ENCODE data around the gene ELSPBP1.
"Not testable (repeated sequence)": the region's sequence is repeated elsewhere in the genome, so short reads cannot be mapped to it uniquely, and the experiment has no call there.

ELSPBP1 gene

DNA sequence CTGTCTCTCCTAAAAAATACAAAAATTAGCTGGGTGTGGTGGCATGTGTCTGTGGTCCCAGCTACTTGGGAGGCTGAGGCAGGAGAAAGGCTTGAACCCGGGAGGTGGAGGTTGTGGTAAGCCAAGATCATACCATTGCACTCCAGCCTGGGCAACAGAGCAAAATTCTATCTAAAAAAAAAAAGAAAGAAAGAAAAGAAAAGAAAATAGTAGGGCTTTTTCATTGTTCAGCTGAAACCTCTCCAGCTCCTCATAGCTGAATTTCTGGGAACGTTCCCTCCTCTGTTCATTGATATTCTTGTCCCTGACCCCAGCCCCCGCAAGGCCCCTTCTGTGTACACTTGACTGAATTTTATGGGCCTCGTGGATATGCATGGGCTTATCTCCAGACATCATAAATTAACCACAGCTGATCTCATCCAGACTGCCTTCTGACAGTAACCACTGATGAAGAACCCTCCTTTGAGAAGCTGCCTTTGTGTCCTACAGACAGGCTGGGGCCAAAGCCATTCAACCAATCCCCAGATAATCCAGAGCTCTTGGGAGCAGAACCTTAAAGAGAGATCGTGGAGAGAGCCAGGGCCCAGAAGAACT is at the start of gene ELSPBP1:
ELSPBP1 (plus strand) TSS at position 424 of the 594 bp plus-strand sequence. CDS start 14,036 bp downstream, outside the sequence.
- no peak for DNase-seq (ENCODE audit: low read depth)

DNA sequence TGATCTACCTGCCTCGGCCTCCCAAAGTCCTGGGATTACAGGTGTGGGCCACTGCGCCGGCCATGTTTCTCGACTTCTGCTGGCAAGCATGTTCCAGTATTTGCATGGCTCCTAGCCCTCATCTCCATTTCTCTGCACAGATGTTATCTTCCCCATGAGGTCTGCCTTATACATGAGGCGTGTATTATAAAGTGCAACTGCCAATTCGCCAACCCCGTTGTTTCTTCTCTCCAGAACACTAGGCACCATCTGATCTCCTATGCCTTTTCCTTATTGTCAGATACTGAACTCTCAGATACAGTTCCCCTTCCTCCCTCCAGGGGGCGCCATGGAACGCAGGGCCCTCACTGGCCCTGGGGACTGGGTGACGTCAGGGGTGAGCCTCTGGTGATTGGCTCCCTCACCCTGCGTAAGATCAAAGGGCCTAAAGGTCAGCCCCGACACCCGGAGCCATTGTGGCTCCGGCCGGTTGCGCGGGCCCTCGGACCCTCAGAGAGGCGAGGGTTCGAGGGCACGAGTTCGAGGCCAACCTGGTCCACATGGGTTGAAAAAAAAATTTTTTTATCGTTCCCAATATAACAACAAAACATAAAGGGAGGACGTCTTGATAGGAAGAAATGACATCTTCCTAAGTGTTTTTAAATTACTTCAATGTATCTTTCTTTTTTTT is 44.4 kb upstream of the ELSPBP1 start:
- not testable (repeated sequence) for DNase-seq (ENCODE audit: low read depth)

- DNase-seq (ENCODE audit: low read depth), result not testable (repeated sequence)
These were observed 42.3 kb upstream of the ELSPBP1 start for GRCh38 chr19:47952132-47952531.

GRCh38 chr19:47955936-47956335 is 38.5 kb upstream of the ELSPBP1 start:
- not testable (repeated sequence) for DNase-seq (ENCODE audit: low read depth)

DNA sequence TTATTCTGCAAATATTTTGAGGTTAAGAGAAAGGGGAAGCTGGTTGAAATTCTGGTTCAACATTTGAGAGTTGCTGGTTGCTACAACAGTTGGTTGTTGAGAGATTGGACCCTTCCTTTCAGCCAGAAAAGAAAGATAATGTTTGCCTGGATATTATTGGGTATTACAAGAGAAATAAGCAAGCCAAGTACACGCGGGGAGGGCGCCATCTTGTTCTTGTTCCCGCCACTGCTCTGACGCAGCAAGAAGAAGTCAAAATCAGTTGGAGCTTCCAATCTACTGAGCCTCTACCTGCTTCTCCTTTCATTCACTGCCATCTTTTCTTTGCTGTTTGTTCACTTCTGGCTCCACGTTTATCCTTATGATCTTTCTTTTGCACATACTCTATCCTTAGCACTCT is 20.9 kb upstream of the ELSPBP1 start:
- no peak for DNase-seq (ENCODE audit: low read depth)

GRCh38 chr19:47991191-47991808 is 3.1 kb upstream of the ELSPBP1 start:
- DNase-seq (ENCODE audit: low read depth), result no peak

DNA sequence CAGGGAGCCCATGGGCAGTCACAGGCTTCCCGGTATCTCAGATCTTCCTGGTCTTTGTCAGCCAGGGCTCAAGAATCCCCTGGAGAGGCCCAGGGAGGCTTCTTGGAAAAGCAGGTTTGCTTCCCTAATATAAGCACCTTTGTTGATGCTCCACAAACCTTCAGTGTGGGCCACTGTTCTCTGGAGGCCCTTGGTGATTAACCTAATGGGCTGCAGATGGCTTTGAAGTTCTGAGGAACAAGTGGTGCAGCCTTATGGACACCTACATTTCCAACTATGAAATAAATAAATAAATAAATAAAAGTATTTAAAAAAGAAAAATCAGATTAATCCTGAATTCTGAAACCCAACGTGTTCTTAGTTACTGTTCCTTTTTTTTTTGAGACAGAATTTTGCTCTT is 2.4 kb upstream of the ELSPBP1 start, which contains the start of gene BSPH1:
BSPH1 (minus strand) TSS at position 101 of the 400 bp plus-strand sequence; CDS start at position 12, 89 bp downstream.
- DNase-seq (ENCODE audit: low read depth), result no peak

DNA sequence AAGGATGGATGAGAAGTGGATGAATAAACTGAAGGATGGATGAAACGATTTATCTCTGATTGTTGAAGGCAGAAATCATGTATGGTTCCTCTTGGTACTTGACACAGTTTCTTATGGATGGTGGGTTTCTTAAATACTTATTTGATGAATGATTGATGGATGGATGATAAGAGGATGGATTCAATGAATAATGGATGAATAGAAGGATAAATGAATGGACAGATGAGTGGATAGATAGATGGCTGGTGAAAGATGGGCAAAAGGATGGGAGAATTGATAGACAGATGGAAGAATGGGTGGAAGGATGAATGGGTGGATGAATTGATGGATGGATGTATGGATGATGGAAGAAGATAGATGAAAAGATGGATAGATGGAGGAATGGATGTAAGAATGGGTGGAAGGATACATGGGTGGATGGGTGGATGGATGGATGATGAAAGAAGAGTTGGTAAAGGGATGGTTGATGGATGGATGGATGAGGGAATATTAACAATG is 1.8 kb downstream of the ELSPBP1 start:
- no peak for DNase-seq (ENCODE audit: low read depth)

- no peak for DNase-seq (ENCODE audit: low read depth)
These were observed 4.4 kb downstream of the ELSPBP1 start for GRCh38 chr19:47998800-47999199.

GRCh38 chr19:48000846-48001245 is 6.4 kb downstream of the ELSPBP1 start:
- no peak for DNase-seq (ENCODE audit: low read depth)

GRCh38 chr19:48004236-48004635 is 9.8 kb downstream of the ELSPBP1 start:
- DNase-seq (ENCODE audit: low read depth), result no peak

- DNase-seq (ENCODE audit: low read depth), result no peak
These were observed 12.3 kb downstream of the ELSPBP1 start for GRCh38 chr19:48006762-48007161.

DNA sequence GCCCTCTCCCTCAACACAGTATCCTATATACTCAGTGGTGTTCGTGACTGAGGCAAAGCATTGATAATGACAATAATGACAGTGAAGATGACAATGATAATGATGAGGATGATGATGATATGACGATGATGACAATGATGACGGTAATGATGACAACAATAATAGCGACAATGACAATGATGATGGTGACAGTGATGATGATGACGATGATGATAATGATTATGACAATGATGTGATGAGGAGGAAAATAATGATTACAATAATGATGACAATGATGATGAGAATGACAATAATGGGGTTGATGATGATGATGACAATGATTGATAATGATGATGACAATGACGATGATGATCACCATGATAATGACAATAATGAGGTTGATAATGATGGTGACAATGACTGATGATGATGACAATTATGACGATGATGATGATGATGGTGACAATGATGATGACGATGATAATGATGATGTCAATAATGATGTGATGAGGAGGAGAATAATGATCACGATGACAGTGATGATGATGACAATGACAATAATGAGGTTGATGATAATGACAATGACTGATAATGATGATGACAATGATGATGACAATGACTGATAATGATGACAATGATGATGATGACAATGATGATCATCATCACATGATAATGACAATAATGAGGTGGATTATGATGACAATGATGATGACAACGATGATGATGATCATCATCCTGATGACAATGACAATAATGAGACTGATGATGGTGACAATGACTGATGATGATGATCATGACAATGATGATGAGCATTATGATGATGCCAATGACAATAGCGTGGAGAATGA is 16.7 kb downstream of the ELSPBP1 start:
- DNase-seq (ENCODE audit: low read depth), result no peak

GRCh38 chr19:48020686-48021085 is 26.3 kb downstream of the ELSPBP1 start:
- DNase-seq (ENCODE audit: low read depth), result no peak

GRCh38 chr19:48023011-48023410 is 28.6 kb downstream of the ELSPBP1 start:
- DNase-seq (ENCODE audit: low read depth), result no peak

GRCh38 chr19:48023518-48023917 is 29.1 kb downstream of the ELSPBP1 start:
- no peak for DNase-seq (ENCODE audit: low read depth)

DNA sequence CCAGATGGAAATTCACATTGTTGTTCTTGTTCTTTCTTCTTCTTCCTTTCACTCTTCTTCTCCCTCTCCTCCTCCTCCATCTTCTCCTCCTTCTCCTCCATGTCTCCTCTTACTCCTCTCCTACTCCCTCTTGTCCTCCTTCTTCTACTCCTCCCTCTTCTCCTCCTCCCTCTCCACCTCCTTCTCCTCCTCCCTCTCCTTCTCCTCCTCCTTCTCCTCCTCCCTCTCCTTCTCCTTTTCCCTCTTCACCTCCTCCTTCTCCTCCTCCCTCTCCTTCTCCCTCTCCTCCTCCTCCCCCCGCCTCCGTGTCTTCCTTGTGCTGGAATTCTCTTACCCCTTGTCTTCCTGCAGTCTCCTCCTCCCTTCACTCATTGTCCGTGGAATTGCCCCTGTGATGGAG is 31.0 kb downstream of the ELSPBP1 start:
- DNase-seq (ENCODE audit: low read depth), result no peak

DNA sequence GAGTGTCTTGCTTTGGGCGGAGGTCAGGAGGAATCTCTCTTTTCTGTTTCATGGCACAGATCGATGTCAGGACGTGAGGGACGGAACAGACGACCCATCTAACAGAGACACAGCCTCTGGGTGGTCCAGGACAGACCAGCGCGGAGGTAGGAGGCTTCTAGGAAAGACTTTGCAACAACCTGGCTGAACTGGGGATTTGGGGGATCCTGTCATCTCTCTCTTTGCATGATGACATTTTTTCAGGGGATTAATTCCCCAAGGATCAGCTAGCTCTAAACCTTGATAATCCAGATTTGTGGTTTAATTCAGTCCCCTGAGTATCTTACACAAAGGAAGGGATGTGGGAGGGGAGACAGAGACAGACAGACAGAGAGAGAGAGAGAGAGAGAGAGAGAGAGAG is 35.0 kb downstream of the ELSPBP1 start:
- no peak for DNase-seq (ENCODE audit: low read depth)

DNA sequence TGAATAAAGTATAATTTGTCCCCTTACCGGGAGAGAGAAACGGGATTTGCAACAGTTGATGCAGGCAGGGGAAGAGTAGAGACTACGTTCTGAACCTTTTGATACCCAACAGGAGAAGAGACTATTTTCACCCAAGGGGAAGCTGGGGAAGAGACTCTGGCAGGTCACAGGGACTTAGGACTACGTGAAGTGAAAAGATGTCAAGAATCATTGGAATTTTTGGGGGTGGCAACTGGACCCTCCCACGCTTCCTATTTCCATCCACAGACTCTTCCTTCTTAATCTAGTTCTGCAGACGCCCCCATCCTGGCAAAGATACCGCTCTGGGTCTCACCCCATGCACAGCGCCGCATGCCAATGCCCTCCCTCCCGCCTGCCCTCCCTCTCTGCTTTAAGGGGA is 35.6 kb downstream of the ELSPBP1 start:
- no peak for DNase-seq (ENCODE audit: low read depth)

- DNase-seq (ENCODE audit: low read depth), result no peak
These were observed 39.2 kb downstream of the ELSPBP1 start for GRCh38 chr19:48033604-48034003.

DNA sequence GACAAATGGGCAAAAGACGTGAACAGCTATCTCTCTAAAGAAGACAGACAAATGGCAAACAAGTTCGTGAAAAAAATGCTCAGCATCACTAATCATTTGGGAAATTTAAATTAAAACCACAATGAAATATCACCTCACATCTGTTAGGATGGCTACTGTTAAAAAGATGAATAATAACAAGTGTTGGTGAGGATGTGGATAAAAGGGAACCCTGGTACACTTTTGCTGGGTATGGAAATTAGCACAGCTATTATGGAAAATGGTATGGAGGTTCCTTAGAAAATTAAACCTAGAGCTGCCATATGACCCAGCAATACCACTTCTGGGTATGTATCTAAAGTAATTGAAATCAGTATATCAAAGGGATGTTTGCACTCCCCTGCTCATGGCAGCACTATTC is 42.3 kb downstream of the ELSPBP1 start:
- DNase-seq (ENCODE audit: low read depth), result no peak

GRCh38 chr19:48041877-48042580 is 47.6 kb downstream of the ELSPBP1 start:
- DNase-seq (ENCODE audit: low read depth), result no peak

All from non-pigmented ciliary epithelial cell (primary cell).